Natural killer cell (primary cell): Measurements from ENCODE around the gene HIGD1C. TPM values are rescaled to one million over a fixed set of nuclear protein-coding genes. Genes with fewer than 3 reads are reported as not detected.

Source experiments
- ATAC-seq, 3 donors: fragments of 150-1000 bp in 2 of 3; fragments of 200-7000 bp in 1 of 3; cut with Tn5 transposase; 1 replicate in 1 of 3; 2 replicates in 2 of 3; pipeline ENCODE4 v1.10.0; 2021; ENCODE audit warnings: mild to moderate bottlenecking in 2 of 3, moderate library complexity in 2 of 3
- DNase-seq, 2 donors: peaks; one replicate each; pipeline versions ENCODE4 v3.0.0 to v3.0.0-alpha.2; 2013 to 2021; ENCODE audit warnings: mixed read lengths in 1 of 2
- H3K27ac ChIP-seq: one replicate; pipeline ENCODE4 v1.5.1; 2013; ENCODE audit warnings: mild to moderate bottlenecking, low read length
- H3K27me3 ChIP-seq: one replicate; pipeline ENCODE4 v1.6.1; 2013; ENCODE audit warnings: low read length; ENCODE audit not compliant: control insufficient read depth, insufficient read depth
- H3K36me3 ChIP-seq: one replicate; pipeline ENCODE4 v1.6.1; 2013; ENCODE audit warnings: low read length; ENCODE audit not compliant: control insufficient read depth, insufficient read depth
- H3K4me1 ChIP-seq: one replicate; pipeline ENCODE4 v1.6.1; 2013; ENCODE audit warnings: low read length; ENCODE audit not compliant: control insufficient read depth, insufficient read depth
- H3K4me3 ChIP-seq: one replicate; pipeline ENCODE4 v1.5.1; 2013; ENCODE audit warnings: low read length
- H3K9me3 ChIP-seq: one replicate; pipeline ENCODE4 v1.6.1; 2013; ENCODE audit warnings: low read length; ENCODE audit not compliant: control insufficient read depth, insufficient read depth
- H3K27ac Mint-ChIP-seq, 2 donors: one replicate each; pipeline ENCODE4 v1.8.0; 2022; ENCODE audit warnings: mild to moderate bottlenecking in 2 of 2, mixed read lengths in 2 of 2, moderate library complexity in 1 of 2
- H3K27me3 Mint-ChIP-seq, 2 donors: one replicate each; pipeline ENCODE4 v1.8.0; 2022; ENCODE audit warnings: low read depth in 2 of 2, mixed read lengths in 2 of 2
- H3K36me3 Mint-ChIP-seq: one replicate; pipeline ENCODE4 v1.8.0; 2022; ENCODE audit warnings: mixed read lengths
- H3K4me1 Mint-ChIP-seq, 2 donors: one replicate each; pipeline ENCODE4 v1.8.0; 2022; ENCODE audit warnings: mixed read lengths in 2 of 2
- H3K4me3 Mint-ChIP-seq: one replicate; pipeline ENCODE4 v1.8.0; 2022; ENCODE audit warnings: mild to moderate bottlenecking, moderate library complexity, mixed read lengths
- H3K9me3 Mint-ChIP-seq, 2 donors: one replicate each; pipeline ENCODE4 v1.8.0; 2022; ENCODE audit warnings: mixed read lengths in 2 of 2
- WGBS: methylation state at CpG from one replicate; pipeline ENCODE4 v1.1.7; 2013; ENCODE audit warnings: missing lambda C conversion rate; ENCODE audit not compliant: insufficient coverage; 5-methylcytosine and 5-hydroxymethylcytosine counted together
- intact Hi-C: fragments of 100-400 bp; cut with micrococcal nuclease; formaldehyde crosslinking; loops from one replicate; pipeline ENCODE4 v1.14.2; 2022
- total RNA-seq, 4 donors: library from RNA; stranded (reverse); fragments of 120-200 nt in 1 of 4; gene quantifications; one replicate each; pipeline versions ENCODE4 v1.2.3 to v1.2.4, GENCODE V29; 2013 to 2022
- TF ChIP-seq, protein P1 (sequence below): fragments of 200-600 bp; IDR thresholded peaks from one replicate; pipeline ENCODE4 v1.8.0; 2022; ENCODE audit warnings: antibody characterized with exemption

HIGD1C gene
- total RNA-seq, 3 donors from 2014 or later (not counting 1 experiment from before 2014, with no cell fraction given), result not detected

DNA sequence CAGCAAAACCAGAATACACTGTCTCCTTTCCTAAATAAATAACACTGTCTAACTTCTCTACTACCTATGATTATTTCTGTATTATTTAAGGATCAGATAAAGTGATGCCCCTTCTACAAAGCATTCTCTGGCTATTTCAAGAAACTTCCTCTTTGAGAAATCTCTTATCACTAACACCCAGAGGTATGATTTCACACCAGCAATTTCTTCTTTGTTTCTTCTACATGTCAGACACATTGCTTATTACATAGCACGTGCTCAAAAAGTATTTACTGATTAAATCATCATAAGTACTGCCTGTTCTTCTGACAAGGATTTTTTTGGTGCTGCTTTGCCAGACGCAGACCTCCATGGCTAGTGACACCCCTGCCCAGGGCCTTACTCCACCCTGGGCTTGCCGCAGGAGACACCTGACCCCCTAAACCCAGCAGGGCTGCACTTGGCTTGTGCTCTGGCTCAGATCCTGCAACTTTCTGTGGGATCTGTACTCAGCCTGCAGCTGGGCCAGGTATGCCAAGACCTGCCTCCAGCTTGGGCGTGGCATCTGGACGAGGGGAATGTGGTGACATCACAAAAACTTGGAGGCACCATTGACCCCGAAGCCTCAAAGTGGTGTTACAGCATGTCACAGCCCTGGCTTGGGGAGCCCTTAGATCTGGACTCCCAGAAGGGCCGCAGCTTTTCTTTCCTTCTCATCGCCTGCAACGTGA, 15.4 kb upstream of the HIGD1C start:
- Mint-ChIP-seq H3K4me1 (peaks cover 6 to 15% of the 10 kb centered on the region in 2 donors), H3K9me3 (no peaks in the 10 kb centered on the region), H3K36me3 (no peaks in the 10 kb centered on the region), H3K27ac (peak overlapping the region; percentile 11 to 13), H3K27me3 (no peaks in the 10 kb centered on the region), H3K4me3 (no peak overlapping the region)
- H3K27me3 ChIP-seq, result no peaks in the 10 kb centered on the region
- 81% methylated on average over 8 of the region's 9 CpGs for WGBS
- H3K4me1 ChIP-seq, result no peaks in the 10 kb centered on the region
- DNase-seq, result no peak
- ATAC-seq, result peak in 1 of 3 donors; percentile 44
- H3K27ac ChIP-seq, result no peak overlapping the region
- intact Hi-C loops, result no loop called here
- TF ChIP-seq, protein P1, sequence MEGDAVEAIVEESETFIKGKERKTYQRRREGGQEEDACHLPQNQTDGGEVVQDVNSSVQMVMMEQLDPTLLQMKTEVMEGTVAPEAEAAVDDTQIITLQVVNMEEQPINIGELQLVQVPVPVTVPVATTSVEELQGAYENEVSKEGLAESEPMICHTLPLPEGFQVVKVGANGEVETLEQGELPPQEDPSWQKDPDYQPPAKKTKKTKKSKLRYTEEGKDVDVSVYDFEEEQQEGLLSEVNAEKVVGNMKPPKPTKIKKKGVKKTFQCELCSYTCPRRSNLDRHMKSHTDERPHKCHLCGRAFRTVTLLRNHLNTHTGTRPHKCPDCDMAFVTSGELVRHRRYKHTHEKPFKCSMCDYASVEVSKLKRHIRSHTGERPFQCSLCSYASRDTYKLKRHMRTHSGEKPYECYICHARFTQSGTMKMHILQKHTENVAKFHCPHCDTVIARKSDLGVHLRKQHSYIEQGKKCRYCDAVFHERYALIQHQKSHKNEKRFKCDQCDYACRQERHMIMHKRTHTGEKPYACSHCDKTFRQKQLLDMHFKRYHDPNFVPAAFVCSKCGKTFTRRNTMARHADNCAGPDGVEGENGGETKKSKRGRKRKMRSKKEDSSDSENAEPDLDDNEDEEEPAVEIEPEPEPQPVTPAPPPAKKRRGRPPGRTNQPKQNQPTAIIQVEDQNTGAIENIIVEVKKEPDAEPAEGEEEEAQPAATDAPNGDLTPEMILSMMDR, result no peak
- peaks cover 5% of the 10 kb centered on the region for H3K9me3 ChIP-seq
- no peak overlapping the region for H3K4me3 ChIP-seq
- peaks cover 10% of the 10 kb centered on the region for H3K36me3 ChIP-seq

DNA sequence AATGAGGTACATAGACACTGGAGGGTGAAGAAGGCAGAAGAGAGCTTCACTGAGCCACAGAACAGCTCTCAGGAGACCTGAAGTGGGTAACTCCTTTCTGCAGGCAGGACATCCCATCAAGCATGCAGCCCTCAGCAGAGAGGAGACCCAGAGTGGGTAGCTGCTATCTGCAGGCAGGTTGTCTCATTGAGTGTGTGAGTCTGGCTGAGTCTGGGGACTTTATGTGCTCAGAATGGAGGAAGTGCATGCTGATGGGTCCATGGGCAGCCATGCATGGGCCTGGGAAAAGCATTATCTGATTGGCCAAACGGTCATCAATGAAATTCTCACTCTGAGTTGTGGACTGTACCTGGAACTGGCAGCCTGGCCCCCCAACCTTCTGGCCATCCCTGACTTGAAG, 14.7 kb upstream of the HIGD1C start:
- Mint-ChIP-seq H3K9me3 (no peaks in the 10 kb centered on the region), H3K4me1 (peaks cover 6 to 11% of the 10 kb centered on the region in 2 donors), H3K27ac (no peak overlapping the region), H3K4me3 (no peak overlapping the region), H3K36me3 (no peaks in the 10 kb centered on the region), H3K27me3 (no peaks in the 10 kb centered on the region)
- H3K4me3 ChIP-seq, result no peak overlapping the region
- ATAC-seq (no peak), DNase-seq (no peak)
- H3K27ac ChIP-seq, result no peak overlapping the region
- H3K36me3 ChIP-seq, result peaks cover 8% of the 10 kb centered on the region
- peaks cover 5% of the 10 kb centered on the region for H3K9me3 ChIP-seq
- 84% methylated on average over 1 of the region's 1 CpG for WGBS
- H3K4me1 ChIP-seq, result no peaks in the 10 kb centered on the region
- intact Hi-C loops, result no loop called here
- no peaks in the 10 kb centered on the region for H3K27me3 ChIP-seq
- TF ChIP-seq, protein P1, result no peak

DNA sequence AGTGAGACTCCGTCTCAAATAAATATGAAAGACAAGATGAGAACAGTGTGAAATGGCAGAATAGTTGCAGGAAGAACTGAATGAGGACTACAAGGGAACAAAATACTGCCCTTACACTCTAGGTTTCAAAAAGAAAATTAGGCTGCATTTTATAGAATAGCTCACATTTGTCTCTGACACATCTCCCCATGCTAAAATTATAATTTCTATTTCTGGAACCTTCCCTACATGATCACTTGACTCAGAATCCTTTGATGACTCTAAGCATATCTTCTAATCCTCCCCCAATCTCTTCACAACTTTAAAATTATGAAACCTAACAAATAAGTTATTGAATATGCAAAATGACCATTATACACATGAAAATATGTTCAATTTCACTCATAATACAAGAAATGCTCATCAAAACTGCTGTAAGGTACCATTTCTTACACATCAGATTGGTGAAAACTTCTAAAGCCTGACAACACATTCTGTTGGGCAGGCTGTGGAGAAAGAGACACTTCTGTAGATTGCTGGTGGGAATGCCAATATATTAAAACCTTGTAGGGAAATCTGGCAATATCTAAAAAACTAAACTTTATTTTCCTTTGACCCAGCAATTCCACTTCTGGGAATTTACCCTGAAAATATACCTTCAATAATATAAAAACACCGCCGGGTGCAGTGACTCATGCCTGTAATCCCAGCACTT, 4.3 kb upstream of the HIGD1C start:
- intact Hi-C loops, result no loop called here
- Histone ChIP-seq H3K4me1 (no peaks in the 10 kb centered on the region), H3K36me3 (no peaks in the 10 kb centered on the region), H3K4me3 (no peak overlapping the region), H3K27me3 (no peaks in the 10 kb centered on the region), H3K9me3 (no peaks in the 10 kb centered on the region), H3K27ac (no peak overlapping the region)
- H3K27ac Mint-ChIP-seq, result no peak overlapping the region
- no peak for DNase-seq
- H3K36me3 Mint-ChIP-seq, result no peaks in the 10 kb centered on the region
- H3K4me3 Mint-ChIP-seq, result no peak overlapping the region
- no peaks in the 10 kb centered on the region for H3K9me3 Mint-ChIP-seq
- WGBS, result 95% methylated on average over 3 of the region's 3 CpGs
- H3K4me1 Mint-ChIP-seq, result peaks cover 0 to 5% of the 10 kb centered on the region in 2 donors
- no peaks in the 10 kb centered on the region for H3K27me3 Mint-ChIP-seq
- ATAC-seq, result no peak
- TF ChIP-seq, protein P1, result no peak
